Suprapubic skin (tissue), 3 donors: Measurements from ENCODE around the gene SERPINI1.

Experiments
- POLR2A ChIP-seq, 2 donors: fragments of 450-650 bp; IDR thresholded peaks; one replicate each; pipeline ENCODE4 v1.6.1; 2017; ENCODE audit warnings: antibody characterized with exemption in 2 of 2, mild to moderate bottlenecking in 2 of 2, moderate library complexity in 2 of 2
- TF ChIP-seq, protein P1 (sequence below), 2 donors: fragments of 200-600 bp in 1 of 2; fragments of 450-650 bp in 1 of 2; sonication (generic) in 1 of 2; IDR thresholded peaks; one replicate each; pipeline ENCODE4 v1.5.1; 2016 to 2019; ENCODE audit warnings: antibody characterized with exemption in 2 of 2, mild to moderate bottlenecking in 1 of 2, moderate library complexity in 1 of 2

DNA sequence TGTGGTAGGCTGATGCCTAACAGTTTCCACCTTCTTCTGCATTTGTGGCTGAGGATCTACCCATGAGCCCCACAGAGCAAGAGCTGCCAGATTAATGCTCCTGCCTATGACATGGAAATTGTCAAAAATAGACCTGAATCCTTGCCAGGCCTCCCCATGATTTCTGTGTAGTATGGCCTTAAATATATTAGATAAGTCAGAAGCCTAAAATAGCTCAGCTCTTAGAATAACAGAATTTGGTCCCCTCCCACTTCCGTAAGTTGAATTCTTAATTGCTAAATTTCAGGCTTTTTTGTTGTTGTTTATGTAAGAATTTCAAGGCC is 129.0 kb downstream of the SERPINI1 start:
- no peak for TF ChIP-seq POLR2A (IDR thresholded peaks at IDR 0.05)
- TF ChIP-seq, protein P1, sequence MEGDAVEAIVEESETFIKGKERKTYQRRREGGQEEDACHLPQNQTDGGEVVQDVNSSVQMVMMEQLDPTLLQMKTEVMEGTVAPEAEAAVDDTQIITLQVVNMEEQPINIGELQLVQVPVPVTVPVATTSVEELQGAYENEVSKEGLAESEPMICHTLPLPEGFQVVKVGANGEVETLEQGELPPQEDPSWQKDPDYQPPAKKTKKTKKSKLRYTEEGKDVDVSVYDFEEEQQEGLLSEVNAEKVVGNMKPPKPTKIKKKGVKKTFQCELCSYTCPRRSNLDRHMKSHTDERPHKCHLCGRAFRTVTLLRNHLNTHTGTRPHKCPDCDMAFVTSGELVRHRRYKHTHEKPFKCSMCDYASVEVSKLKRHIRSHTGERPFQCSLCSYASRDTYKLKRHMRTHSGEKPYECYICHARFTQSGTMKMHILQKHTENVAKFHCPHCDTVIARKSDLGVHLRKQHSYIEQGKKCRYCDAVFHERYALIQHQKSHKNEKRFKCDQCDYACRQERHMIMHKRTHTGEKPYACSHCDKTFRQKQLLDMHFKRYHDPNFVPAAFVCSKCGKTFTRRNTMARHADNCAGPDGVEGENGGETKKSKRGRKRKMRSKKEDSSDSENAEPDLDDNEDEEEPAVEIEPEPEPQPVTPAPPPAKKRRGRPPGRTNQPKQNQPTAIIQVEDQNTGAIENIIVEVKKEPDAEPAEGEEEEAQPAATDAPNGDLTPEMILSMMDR (IDR thresholded peaks at IDR 0.05), result no peak
